Keratinocyte (primary cell): ENCODE data around the gene SACM1L.

Experiments used
- CTCF ChIP-seq, 3 experiments: IDR thresholded peaks in 1 of 3; conservative IDR thresholded peaks in 1 of 3; optimal IDR thresholded peaks in 1 of 3; 2 replicates in 2 of 3; 3 replicates in 1 of 3; pipeline versions ENCODE3 to v1.5.1; 2011; ENCODE audit warnings: low read length in 3 of 3, mild to moderate bottlenecking in 3 of 3, moderate library complexity in 2 of 3, control low read depth in 1 of 3, inconsistent platforms in 1 of 3; ENCODE audit not compliant: insufficient read depth in 2 of 3; ENCODE audit errors: extremely low read depth in 1 of 3
- EZH2 ChIP-seq: IDR thresholded peaks from one replicate; pipeline ENCODE4 v1.6.1; 2012; ENCODE audit warnings: inconsistent platforms, mild to moderate bottlenecking, low read length, moderate library complexity

- TF ChIP-seq CTCF (optimal IDR thresholded peaks at IDR 0.05 in 1 of 3, IDR thresholded peaks at IDR 0.05 in 1 of 3, conservative IDR thresholded peaks at IDR 0.05 in 1 of 3; ENCODE audit: extremely low read depth in 1 of 3, insufficient read depth in 2 of 3, low read length in 3 of 3), result no peak
- TF ChIP-seq EZH2, result no peak
Measured at GRCh38 chr3:45692866-45693265, 3.7 kb downstream of the SACM1L start.
